Measurements from ENCODE around the gene CALML4.

Gene CALML4

DNA sequence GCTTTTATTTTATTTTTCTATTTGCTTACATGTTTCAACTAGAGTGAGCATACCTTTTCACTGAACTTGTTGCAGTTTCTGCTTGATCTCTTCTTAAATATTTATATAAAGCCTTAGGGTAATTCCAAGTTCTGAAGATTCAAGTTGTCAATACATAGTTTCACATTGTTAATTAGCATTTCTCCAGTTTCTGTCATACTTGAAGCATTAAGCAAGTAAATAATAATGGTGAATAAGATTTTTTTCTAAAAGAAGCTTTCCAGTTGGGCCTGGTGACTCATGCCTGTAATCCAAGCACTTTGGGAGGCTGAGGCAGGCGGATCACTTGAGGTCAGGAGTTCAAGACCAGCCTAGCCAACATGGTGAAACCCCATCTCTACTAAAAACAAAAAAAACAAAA lies 53.9 kb downstream of the CALML4 start:
- DNase-seq (ENCODE audit: low read depth in 2 of 3, low spot score in 1 of 3), result no peak

DNA sequence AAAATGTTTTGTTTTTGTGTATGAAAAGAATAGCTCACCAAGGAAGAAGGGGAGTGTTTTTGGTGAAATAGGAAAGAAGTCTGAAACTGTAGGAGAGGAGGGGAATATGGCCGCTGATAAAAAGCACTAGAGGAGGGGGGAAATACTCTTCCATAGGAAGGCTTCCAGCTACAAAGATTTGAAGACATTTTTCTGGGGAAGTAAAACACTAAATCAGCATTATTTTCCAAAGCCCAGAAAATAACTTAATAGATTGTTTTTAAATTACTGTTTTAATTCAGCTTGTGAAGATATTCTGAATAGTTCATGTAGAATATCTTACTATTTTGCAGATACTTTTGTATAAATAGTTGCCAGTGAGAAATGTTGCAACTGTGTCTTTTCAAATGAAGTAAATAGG lies 54.9 kb downstream of the CALML4 start:
- DNase-seq (ENCODE audit: low read depth in 2 of 3, low spot score in 1 of 3), result no peak

DNA sequence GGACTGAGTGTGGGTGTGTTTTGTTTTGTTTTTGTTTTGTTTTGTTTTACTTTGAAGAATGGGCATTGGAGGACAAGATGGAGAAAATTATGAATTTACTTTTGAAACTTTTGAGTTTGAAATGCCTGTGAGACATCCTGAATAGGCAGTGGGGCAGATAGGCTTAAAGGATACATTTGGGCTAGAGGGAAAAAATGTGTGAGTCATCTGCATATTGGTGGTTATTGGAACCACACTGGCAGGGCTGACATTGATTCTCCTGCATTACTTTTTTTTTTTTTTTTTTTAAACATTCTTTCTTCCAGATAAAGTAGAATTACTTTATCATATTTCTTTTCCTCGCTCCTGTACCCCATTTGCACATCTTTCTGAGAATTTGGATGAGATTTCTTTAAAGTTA lies 56.1 kb downstream of the CALML4 start:
- DNase-seq (ENCODE audit: low read depth in 2 of 3, low spot score in 1 of 3), result no peak

DNA sequence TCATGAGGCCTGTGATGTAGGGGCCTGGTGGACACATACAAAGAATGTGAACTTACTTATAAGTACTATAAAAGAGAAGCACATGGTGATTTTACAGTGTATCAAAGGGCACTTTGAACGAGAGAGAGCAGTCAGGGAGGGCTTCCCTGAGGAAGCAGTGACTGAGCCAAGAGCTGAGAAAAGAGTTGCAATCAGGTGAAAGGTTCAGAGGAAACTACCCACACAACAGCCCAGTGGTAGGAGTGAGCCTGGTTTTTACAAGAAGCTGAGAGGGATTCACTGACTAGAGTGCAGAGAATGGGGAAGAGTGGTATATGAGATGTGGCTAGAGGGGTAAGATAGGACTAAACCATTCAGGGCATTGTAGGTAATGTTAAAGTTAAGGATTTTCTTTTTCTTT lies 57.1 kb downstream of the CALML4 start:
- DNase-seq (ENCODE audit: low read depth in 2 of 3, low spot score in 1 of 3), result no peak

DNA sequence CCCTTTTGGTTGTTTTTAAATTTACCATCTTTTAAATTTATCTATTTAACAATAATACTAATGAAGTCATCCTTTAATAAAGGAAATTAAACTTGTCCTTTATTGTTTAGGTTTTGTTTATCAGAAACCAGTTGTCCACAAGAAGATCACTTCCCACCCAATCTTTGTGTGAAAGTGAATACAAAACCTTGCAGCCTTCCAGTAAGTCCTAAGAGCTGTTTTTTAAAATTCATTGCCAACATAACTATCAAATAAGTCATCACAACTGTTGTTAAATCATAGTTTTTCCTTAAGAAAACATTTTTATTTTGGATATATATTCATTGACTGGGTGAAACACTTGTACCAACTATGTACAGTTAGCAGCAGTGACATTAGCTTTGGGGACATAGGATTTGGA lies 59.4 kb downstream of the CALML4 start:
- no peak for DNase-seq (ENCODE audit: low read depth in 2 of 3, low spot score in 1 of 3)

DNA sequence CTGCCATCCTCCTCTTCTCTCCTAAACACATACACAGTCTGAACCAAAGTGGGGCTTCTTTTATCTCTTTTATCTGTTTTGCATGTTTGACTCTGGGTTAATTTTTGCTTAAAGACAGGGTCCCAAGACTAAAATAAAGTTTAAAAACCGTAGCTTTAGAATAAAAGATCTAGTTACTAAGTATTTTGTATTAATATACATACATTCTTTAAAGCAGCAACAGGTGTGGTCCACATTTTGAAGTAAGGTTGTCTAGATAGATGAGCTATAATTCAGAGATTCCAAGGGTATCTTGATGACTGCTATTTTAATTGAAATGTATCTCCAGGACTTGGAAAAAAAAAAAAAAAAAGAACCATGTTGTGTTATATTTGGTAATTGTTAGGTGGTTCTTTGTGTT lies 61.3 kb downstream of the CALML4 start:
- DNase-seq (ENCODE audit: low read depth in 2 of 3, low spot score in 1 of 3), result no peak

DNA sequence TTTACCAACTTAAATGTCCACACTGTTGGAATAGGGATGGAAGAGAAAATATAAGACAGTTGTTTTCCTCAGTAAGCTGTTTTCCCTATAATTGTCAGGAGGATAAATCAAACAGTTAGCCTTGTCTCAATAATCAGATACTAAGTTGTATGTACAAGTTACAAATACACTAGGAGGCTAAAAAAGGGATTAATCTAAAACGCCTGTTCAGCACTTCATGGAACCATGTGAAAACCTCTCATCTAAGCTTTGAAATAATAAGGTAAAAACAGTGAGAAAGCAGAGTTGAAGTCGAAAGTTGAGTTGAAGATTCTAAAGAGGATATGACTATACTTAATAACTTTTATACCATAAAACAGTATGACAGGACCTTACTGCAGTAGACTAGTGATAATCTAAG lies 62.0 kb downstream of the CALML4 start:
- DNase-seq (ENCODE audit: low read depth in 2 of 3, low spot score in 1 of 3), result no peak

Measured in stimulated activated CD4-positive, alpha-beta T cell treated with anti-CD3 and anti-CD28 coated beads, Interleukin-12 subunit alpha, Interleukin-12 subunit beta, amount 100 ng/mL, for 48 hours (primary cell).